ENCODE data around the gene DDX3X.

- TF ChIP-seq CTCF (IDR thresholded peaks at IDR 0.05; ENCODE audit: insufficient read depth, low read depth, low read length) (no peak), EZH2 (IDR thresholded peaks at IDR 0.05; ENCODE audit: insufficient read depth, low read length) (no peak)
Observed at GRCh38 chrX:41381685-41382084, 47.7 kb downstream of the DDX3X start.

All from astrocyte (in vitro differentiated cells and primary cell).